HG03460 (cell line): Measurements from ENCODE around the gene ELAC2.

Source experiments
- ATAC-seq: cut with Tn5 transposase; IDR thresholded peaks from one replicate; pipeline ENCODE4 v1.9.1; 2021; ENCODE audit not compliant: unreplicated experiment

The ELAC2 gene

DNA sequence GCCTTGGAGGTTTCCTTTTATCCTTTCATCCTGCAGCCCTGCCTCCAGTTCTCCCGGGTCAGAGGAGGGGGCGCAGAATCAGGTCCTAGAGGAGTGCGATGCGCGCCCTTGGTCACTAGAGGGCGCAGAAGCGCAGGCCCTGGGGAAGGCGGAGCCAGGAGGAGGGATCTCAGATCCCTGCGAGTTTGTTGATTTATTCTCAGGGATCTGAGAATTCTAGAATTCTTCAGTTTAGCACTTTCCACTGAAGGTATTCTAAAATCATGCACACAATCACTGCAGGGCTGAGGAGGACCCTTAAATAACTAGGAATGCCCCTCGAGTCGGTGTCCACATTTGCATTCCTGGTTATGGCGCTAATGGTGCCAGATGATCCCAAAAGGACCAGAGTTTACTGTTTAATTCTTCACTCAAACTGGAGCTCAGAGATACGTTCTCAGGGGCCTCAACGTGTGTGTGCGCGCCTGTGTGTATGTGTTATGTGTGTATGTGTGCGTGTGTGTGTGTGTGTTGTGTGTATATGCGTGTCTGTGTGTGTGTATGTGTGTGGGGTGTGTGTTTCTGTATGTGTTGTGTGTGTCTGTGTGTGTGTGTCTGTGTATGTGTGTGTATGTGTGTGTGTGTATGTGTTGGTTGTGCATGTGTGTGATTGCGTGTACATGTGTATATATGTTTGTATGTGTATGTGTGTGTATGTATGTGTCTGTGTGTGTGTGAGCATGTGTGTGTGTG lies 6.9 kb upstream of the ELAC2 start:
- ATAC-seq: peak; percentile 88

DNA sequence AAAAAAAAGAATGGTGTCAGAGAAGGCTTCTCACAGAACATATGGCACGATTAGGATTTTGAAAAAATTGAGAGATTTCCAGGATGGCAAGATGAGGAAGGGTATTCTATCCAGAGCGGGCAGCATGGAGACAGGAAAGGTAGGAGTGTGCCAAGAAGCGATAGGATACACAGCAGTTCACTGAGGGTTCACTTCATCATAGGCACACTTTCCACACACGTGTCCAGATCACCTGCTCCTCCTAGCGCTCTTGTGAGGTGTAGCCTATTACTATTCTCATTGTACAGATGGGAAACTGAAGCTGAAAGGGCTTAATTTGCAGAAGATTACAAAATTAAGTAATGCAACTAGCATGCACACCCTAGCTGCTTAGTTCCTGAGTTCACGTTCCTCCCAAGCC lies 6.2 kb upstream of the ELAC2 start:
- no peak for ATAC-seq

DNA sequence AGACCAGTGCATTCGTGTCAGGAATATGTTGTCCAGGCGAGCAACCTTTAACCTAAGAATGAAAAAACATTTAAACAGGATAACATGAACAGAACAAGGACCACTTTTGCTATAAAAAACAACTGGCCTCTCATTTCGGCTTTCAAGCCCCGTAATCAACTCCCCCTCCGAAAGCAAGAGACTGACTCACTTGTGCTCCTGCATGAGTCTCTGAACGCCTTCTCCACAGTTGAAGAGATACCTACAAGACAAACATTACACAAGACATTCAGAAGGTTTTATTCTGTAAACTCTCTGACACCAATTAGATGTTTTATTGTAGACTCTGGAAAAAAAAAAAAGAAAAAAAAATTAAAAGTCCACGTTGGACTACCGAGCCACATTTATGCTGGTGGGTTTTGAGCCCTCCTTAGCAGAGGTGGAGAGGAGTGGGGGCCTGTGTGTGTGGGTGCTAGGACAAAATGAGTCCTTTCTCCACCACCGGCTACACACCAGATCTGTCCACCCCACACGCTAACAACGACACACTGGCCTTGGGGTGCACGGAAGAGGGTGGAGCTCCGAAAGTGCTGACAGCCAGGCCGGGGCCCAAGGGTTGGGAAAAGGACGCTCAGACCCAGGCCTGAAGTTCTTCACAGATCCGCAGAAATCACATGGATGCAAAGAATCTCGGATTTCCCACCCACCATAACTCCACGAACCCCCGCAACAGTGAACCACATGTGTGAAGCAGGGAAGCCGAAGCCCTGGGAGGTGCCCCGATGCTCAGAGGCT lies 759 bp downstream of the ELAC2 start:
- peak; percentile 3 for ATAC-seq

DNA sequence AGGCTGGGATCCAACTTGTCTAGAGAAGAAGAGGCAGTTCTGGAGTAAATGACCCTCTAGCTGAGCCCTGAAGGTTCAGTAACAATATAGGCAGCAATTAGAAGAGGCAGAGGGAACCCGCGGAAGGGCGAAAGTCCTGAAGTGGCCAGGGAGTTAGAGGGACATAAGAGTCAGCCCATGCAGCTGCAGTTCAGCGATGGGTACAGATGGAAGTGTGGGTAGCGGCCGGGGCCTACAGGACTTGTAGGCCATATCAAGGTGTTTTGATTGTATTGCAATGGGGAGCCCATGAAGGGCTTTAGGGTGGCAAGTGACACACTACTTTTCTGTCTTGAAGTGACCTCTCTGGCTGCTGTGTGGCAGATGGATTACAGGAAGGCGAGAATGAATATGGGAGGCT lies 3.0 kb downstream of the ELAC2 start:
- no peak for ATAC-seq

DNA sequence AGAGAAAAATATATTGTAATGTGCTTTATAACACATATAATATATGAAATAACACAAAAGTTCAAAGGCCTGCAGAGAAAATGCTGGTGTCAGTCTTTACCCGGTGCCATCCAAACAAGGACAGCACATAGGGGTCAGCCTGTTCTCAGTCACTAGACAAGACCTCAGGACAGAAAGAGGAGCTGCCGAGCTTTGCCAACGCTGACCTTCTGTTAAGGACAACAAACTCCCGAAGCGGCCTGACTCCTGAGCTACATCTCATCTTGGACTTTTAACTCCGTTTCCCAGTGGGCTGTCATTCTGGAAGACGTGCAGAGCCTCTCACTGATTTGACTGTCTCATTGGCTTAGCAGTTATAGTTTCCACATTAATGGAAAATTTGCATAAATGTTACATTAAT lies 6.9 kb downstream of the ELAC2 start:
- no peak for ATAC-seq

DNA sequence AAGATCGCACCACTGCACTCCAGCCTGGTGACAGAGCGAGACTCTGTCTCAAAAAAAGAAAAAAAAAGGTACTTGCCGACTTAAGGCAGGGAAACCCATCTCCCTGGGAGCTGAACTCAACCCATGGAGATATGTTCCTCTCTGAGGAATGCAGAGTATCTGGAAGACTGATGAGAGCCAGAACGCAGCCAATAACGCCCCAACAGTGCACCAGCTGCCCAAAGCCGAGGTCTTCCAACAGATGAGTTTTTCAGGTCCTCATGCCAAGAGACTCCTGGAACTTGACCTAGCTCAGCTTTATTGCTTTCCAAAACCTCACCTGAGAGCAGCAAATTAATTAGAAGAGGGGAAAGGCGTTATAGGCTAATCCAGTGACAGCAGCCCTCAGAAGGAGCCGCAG lies 9.4 kb downstream of the ELAC2 start:
- ATAC-seq: no peak

DNA sequence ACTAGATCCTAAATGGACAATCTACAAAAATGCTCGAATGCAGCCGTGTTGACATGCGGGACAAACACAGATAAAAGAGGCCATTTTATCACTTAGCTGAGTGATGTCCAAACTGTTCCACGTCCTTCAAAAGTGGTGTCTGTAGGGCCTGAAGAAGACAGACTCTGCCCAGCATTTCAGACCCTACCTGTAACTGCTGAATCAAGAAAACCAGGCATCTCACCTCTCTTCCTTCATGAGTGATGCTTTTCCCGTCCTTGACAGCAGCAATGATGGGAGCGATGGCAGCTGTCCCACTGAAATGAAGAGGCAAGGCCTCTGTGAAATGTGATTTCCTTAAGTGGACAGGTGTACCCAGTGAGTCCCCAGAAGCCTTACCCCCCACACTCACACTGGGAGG lies 12.3 kb downstream of the ELAC2 start:
- no peak for ATAC-seq

DNA sequence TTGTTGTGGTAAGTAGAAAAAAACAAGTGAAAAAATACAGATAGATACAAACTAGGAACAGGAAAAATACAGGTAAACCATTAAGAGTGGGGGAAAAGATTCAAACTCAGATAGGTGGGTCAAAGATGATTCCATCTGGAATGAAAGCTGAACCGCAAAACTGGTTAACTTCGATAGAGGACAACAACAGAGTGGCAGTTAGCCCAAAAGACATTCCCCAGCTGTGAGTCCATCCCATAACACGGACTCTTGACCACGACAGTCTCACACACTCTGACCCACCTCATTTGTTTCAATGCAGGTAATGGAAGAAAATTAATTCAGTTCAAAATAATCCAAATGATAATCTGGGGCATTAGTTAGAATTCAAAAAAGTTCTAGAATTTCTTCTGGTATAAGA lies 13.5 kb downstream of the ELAC2 start:
- ATAC-seq: no peak

DNA sequence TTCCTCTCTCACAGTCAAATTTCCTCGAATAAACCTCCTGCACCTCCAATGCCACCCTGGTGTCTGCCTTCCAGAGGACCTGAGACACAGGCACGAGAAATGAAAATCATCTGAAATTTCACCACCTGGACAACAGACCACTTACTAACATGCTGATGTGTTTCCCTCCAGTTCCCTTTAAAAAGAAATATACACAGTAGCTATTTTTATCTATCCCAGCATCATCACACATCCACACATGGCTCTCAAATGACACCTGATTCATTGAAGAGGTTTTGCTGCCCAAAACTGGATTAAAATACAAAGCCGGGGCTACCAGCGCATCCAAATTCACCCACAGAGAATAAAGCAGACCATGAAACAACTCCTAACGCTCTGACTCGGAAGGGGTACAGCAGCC lies 13.9 kb downstream of the ELAC2 start:
- no peak for ATAC-seq

DNA sequence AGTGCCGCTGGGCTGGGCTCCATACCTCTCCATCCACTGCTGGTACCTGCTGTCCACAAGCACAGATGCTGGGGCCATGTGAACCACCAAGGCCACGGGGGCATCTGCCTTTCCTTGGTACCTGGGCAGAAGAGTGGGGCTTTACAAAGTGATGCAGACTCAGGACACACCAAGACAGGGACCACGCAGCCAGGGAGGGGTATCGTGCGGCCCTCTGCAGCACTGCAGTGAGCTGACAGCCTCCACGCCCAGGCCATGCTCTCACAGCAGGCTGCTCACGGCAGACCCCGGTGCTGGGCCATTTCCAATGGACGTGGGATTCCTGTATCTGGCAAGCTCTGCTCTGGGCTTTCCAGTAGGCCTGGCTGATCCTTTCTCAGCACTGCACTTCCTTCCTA lies 14.4 kb downstream of the ELAC2 start:
- ATAC-seq: no peak

DNA sequence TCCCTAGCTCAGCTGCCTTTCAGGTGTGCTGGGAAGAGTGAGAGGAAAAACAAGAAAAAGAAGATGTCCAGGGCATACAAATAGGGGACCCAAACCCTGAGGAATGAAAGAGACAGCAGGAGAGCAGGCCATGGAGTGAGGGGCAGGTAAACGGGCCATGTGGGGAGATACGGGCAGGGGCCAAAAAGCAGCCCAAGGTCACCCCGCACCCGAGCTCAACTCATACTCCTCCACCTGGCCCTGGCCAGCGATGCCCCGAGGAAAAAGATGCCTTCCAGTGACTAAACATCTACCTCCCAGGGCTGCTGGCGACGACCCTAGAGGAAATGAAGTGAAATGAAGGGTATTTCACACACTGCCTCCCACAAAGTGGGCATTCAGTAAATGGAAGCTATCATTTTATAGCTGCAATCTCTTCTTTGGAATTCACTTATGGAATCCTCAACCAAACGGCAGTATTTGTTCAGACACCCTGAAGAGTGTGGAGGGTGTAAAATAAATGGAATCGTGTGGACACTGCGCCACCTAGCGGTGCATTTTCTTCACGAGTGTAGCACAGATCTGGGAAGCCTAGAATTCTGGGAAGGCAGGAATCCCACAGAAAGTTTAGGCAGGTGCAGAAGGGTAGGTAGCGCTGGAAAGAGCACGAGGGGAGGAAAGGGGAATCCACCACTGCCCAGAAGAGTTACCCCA lies 14.9 kb downstream of the ELAC2 start:
- ATAC-seq: no peak

DNA sequence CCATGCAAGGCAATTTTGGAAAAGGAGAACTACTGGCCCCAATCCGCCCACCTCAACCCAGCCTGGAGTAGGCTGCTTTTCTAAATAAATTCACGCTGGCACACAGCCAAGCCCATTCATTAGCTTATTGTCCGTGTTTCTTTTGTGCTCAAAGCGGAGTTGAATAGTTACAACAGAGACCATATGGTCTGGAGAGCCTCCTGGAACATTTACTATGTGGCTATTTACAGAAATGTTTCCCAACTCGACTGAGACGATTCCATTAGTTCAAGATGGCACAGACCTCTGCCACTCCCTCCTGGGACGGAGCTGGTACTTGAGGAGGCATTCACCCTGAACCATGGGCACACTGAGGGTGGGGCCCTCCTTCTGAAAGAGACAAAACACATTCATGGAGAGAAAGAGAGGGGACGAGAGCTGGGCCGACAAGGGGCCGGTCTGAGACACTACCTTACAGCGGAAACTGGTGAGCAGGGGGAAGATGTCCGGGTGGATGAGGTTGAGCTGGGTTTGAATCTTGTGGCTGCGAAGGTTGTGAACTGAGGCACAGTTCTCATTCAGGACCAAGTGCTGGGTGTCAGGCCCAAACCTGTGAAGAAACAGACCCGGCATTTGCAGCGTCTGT lies 15.7 kb downstream of the ELAC2 start:
- no peak for ATAC-seq

DNA sequence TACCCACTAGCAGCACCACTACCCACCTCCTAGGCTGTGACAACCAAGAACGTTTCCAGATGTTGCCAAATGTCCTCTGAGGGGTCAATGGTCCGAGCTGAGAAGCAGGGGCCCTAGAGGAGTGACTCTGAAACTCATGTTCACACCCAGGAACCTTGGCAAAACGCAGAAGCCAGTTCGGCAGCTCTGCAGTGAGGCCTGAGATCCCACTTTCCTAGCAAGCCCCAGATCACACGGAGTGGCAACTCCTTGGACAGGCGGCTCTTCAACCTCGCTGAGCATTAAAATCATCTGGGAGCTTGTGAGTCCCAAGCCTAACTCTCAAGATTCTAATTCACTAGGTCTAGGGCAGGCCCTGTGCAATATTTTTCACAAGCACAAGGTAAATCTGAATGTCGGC lies 17.3 kb downstream of the ELAC2 start:
- no peak for ATAC-seq

DNA sequence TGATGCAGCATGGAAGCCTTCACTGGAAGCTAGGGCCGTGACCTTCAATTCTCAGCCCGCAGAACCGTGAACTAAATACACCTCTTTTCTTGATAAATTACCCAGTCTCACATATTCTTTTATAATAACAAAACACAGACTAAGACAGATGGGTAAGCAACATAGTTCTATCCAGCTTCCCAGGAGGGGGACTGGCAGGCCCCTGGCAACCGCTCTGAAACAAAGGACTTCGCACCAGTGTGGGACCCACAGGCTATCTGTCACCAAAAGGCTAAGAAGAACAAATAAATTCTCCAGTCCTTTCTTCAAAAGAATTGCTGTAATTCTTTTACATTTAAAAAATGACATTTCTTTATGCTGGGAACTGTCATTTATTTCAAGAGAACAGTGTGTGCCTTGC lies 19.0 kb downstream of the ELAC2 start:
- ATAC-seq: no peak

DNA sequence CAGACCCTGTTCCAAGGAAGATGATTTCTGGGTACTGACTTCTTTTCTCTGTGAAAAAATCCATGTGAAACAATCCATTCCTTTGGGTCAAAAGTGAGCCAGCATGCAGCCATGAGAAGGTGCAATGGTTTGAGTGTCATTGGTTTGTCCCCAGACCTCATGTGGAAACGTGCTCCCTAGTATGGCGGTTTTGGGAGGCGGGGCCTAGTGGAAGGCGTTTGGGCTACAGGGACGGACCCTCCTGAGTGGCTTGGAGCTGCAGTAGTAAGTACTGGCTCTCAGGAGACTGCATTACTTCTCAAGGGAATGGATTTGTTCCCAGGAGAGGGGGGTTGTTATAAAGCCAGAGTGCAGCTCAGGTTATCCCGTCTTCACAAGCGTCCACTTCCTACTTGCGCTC lies 19.4 kb downstream of the ELAC2 start:
- ATAC-seq: no peak

DNA sequence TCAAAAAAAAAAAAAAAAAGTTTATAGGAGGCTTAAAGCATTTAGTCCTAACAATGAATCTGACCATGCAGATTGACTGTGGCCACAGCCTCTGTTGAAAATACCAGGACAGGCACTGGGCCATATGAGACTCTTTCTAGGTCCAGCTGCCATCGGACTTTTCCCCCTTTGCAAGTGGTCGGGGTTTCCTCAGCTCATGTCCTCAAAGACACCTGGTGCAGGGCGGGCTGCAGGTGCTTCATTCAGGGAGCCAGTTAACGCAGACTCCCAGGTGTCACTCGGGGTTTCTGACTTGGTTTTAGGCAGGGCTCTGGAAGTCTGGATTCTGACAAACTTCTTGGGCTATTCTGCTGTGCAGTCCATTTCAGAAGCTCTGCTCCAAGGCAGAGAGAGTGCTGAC lies 20.9 kb downstream of the ELAC2 start:
- no peak for ATAC-seq

DNA sequence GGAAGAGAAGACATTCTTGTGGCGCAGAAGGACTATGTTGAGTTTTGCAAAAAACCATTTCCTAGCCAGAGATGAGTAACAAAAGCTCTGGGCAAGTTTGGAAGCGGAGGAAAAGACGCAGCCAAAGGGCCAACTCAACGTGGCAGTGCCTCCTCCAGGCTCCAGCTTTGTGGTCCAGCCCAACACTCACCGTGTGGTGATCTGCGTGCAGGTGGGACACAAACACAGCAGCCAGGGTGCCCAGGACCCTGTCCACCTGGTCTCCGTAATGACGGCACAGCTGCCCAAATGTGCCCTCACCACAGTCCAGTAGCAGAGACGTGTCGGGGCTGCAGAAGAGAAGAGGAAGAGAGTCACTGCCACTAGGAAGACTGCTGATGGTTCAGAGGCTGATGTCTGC lies 21.5 kb downstream of the ELAC2 start:
- no peak for ATAC-seq

DNA sequence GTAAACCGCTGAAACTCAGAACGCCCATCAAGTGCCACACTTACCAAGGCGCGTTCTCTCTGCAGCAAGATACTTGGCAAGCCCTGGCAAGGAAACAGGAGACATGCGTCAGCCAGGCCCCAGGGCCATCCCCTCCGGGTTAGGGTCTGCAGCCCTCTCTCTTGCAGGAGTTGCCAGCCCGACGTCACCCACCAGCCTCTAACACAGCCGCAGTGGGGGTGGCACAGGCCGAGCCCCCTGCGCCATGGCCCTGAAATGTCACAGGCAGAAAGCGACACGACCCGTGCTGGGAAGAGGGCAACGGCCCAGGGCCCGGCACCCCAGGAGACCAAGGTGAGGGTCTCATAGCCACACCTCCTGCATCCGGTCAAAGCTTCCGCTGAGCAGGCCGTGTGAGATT lies 21.9 kb downstream of the ELAC2 start:
- no peak for ATAC-seq

DNA sequence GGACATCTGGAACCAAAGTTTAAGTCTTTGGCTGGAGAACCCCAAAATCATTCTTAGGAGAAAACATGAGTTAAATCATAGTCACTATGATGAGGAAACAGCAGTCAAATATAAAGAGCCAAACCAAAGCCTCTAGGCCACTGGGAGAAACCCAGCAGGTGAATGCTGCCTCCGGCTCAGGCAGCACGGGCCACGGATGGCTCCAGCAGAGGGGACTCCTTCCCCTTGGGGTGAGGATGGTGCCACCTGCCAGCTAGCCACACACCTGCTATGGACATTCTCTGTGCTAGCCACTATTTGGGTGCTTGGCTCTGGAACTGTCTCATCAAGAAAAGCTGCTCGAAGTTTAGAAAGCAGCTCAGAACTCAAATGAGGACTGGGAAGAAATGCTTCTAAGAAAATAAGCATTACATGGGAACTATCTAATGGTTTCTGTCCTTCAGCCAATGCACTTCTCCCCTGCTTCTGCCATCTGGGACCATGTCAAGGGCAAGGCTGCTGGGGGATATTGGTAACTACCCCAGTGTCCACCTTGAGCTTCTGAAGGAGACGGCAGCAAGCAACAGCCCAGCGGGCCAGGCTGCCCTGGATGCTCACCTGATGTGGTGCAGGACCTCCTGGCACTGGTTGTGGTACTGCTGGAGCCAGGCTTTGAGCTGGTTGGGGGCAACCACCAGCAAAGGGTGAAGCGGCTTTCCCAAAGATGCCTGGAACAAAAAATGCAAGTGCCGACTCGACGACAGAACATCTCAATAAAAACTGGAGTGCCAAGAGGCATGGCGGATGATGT lies 22.5 kb downstream of the ELAC2 start:
- no peak for ATAC-seq

DNA sequence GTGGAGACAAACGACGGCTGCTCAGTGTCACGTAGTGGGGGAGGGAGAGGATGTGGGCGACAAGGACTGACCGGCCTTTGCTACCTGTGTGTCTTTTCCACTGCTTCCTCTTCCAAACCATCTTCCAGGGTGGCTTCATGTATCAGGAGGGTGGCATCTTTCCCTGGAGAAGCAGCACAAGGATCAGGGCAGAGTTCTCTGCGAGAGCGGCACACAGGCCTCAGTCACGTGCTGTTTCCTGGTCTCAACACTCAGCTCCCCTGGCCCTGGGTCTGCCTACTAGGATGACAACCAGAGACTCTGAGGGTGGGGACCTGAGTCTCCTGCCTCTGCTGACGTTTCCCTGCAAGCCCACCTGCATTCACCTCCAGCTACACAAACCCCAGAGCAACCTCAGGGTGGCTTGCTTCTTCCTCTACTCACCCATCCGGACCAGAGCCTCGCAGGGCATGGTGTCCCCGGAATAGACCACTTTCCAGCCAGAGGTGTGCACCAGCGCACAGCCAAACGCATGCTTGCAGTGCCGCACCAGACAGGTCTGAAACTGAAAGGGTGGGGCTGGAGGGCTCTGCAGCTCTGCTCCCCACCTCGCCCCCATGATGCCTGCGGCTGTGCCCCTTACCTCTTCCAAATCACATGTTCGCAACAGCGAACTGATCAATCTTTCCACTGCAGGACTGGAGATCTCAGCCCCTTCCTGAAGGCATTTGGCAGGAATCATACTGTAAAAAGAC lies 23.3 kb downstream of the ELAC2 start:
- no peak for ATAC-seq
